OCI-M1 (cell line): ENCODE results near the gene FBXL17.
"Not testable (repeated sequence)": the region's sequence is repeated elsewhere in the genome, so short reads cannot be mapped to it uniquely, and the experiment has no call there.

Experiments
- DNase-seq: peaks from one replicate; lab custom pipeline; 2025; lab: John Stamatoyannopoulos, UW

Gene FBXL17

DNA sequence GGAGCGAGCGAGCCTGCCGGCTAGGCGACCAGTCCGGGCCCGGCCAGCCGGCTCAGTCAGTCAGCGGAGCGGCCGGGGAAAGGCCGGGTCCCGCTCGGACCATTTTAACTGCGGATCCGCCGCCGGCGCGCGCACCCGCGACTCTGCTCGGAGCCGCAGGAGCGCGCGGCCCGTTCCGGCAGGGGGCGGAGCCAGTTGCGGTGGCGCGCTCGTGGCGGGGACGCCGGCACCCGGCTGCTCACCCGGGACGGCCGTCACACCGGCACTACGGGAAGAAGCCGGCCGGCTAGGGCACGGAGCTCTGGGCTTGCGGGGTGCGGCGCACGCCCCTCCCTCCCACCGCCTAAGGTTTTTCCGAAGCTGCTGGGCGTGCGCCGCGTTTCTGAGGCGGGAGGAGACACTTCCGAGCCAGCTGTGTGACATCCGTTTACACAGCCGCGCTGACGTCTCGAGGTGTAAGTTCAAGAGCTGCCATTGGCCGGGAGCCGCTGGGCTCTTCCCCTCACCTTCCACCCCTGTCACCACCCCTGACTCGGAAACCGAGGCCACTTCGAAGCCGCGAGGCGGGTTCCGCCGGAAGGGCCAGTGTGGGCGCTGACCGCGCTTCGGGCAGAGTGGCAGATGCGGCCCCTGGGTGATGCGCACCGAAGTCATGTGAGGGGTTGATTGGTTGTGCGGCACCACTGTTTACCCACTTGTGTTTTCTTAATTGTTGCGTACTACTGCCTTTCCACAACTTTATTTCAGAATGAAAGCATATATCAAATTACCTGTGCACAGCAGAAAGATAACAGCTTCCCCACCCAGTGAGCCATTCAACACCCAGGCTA, at the start of gene FBXL17:
TSS of gene FBXL17 (minus strand) at position 145 of the 830 bp plus-strand sequence.
- DNase-seq = peak; percentile 96

DNA sequence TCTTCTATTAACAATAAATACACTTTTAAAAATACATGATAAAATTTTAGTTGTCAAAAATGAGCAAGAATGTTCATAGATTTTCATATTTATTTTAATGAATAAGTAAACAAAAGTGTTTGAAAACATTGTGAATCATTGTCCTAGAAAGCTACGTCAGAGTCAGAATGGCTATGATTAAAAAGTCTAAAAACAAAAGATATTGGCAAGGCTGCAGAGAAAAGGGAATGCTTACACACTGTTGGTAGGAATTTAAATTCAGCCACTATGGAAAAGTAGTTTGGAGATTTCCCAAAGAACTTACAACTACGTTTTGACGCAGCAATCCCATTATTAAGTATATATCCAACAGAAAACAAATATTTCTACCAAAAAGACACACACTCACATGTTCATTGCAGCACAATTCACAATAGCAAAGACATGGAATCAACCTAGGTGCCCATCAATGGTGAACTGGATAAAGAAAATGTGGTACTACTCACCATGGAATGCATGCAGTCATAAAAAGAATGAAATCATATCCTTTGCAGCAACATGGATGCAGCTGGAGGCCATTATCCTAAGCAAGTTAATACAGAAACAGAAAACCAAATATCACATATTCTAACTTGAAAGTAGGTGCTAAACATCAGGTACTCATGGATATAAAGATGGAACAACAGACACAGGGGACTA, 49.2 kb upstream of the FBXL17 start:
- no peak for DNase-seq

DNA sequence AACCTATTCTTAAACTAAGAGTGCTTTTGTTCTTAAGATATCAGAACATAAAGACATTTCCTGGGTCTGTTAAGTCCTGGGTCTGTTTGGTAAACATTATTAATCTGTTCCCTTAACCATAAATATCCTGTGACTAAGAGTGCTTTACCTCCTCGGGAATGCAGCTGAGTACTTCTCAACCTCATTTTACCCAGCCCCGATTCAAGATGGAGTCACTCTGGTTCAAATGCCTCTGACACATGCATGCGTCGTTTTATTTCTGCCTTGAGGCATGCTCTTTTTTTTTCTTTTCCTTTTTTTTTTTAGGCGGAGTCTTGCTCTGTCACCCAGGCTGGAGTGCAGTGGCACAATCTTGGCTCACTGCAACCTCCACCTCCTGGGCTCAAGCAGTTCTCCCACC, 39.8 kb upstream of the FBXL17 start:
- no peak for DNase-seq

DNA sequence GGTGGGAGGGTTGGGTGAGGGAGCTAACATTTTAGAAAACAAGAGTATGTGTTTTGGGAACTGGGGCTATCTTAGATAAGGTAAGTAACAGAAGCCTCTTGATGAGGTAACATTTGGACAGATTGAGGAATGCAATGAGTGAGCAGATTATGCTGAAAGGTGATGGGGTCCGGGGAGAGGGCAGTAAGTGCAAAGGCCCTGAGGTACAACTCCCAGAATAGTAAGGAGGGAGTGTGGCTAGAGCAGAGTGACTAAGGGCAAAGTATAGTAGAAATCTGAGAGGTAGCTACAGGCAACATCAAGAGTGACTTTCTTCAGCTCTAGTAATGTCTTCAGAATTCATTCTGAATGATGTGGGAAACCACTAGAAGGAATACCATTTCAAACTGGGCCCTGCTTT, 38.9 kb upstream of the FBXL17 start:
- DNase-seq = no peak

DNA sequence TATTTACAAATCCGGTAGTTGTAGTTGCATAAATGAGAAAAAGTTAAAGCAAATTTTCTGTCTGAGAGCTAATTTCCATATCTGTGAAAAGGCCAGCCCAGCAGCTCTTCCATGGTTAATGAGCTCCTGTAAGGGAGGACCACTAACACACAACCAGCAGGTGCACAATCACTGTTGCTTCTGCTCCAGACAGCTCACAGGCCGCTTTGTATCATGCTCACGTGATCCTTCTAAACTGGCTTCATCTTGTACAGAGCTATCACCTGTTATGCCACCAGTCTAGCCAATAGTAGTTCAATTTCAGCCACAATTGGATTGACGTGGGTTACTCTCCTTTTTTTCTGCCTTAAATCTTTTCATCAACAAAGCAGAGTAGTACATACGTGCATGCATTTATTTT, 38.3 kb upstream of the FBXL17 start:
- no peak for DNase-seq

DNA sequence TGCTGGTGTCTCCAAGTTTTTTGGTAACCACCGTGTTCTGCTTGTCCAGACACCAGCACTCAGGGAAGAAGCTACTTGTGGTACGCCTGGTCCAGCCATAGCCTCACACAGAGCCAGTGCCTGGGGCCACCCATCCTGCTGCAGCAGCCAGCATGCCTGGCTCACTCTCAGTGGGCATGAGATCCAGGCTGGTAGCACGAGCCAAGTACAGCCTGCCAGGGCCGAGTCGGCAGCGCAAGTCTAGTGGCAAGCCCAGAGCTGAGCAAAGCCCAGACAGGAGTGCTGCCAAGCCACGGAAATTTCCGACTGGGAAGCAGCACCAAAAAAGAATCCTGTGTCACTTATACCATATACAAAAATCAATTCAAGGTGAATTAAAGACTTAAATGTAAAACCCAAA, 36.3 kb upstream of the FBXL17 start:
- DNase-seq = no peak

DNA sequence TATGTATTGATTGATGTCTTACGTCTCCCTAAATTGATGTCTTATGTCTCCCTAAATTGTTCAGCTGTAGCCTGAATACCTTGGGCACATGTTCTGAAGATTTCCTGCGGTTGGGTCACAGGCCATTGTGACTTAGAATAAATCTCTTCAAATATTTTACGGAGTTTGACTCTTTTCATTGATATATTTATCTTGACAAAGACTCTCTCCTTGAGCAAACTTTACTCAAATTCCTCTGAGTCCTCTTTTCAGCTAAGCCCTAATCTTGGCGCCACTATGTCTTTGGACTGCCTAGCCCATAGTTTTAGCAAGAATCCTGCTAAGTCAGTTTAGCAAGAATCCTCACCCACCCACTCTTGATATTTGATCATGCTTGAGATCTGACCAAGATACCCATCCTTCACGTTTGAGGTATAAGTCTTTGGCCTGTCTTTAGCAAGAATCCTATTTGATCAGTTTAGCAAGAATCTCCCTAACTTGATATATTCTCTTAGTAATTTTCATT, 35.3 kb upstream of the FBXL17 start:
- no peak for DNase-seq

DNA sequence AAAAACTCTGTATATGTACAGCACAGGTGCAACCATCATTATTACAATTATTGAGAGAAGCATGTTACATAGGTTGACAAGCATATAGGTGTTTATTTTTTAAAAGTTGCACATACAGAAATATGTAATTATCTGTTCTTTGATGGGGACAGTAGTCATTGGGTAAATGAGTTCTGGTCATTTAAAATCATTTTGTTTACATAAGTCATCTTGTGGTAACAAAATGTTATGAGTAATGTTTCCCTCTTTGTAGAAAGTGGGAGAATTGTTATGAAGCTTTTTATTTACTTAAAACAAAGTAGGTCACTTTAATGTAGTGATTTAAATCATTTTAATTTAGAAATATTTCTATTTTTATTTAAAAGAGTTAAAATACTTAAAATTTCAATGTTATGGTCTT, 33.8 kb upstream of the FBXL17 start:
- DNase-seq = no peak

DNA sequence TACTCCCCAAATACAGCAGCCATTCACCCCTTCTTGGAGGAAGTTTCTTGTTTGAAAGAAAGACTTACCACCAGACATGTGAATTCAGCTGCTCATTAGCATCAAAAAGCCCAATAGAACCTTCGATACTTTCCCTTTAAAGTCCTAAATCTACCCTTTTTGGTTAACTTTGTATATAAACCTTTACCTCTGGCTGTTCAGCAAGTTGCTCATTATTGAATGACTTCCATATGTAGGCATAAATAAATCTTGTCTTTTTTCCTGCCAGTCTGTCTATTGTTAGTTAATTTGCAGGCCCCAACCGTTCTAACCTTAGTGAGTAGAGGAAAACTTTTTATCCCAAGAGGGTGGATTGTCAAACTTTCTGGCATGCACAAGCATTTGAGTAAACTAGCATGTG, 27.9 kb upstream of the FBXL17 start:
- no peak for DNase-seq

DNA sequence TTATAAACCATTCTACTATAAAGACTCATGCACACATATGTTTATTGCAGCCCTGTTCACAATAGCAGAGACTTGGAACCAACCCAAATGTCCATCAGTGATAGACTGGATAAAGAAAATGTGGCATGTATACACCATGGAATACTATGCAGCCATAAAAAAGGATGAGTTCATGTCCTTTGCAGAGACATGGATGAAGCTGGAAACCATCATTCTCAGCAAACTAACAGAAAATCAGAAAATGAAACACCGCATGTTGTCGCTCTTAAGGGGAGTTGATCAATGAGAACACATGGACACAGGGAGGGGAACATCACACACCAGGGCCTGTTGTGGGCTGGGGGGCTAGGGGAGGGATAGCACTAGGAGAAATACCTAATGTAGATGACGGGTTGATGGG, 23.3 kb upstream of the FBXL17 start:
- DNase-seq = not testable (repeated sequence)

DNA sequence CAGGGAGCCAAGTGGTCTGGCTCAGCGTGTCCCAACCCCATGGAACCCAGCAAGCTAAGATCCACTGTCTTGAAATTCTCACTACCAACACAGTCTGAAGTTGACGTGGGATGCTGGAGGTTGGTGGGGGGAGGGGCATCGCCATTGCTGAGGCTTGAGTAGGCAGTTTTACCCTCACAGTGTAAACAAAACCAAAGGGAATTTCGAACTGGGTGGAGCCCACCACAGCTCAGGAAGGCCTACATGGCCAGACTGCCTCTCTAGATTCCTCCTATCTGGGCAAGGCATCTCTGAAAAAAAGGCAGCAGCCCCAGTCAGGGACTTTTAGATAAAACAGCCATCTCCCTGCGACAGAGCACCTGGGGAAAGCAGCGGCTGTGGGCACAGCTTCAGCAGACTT, 17.1 kb upstream of the FBXL17 start:
- DNase-seq = peak; percentile 23

DNA sequence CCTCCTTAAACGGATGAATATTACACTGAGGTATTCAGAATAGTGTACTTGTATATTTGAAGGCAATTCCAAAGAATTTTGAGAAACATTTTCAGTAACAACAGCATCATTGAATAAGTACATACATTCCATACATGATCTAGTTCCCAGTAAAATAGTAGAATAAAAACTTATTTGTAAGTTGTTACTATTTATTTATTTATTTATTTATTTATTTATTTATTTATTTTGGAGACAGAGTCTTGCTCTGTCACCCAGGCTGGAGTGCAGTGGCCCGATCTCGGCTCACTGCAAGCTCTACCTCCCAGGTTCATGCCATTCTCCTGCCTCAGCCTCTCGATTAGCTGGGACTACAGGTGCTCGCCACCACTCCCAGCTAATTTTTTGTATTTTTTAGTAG, 14.9 kb upstream of the FBXL17 start:
- DNase-seq = not testable (repeated sequence)

DNA sequence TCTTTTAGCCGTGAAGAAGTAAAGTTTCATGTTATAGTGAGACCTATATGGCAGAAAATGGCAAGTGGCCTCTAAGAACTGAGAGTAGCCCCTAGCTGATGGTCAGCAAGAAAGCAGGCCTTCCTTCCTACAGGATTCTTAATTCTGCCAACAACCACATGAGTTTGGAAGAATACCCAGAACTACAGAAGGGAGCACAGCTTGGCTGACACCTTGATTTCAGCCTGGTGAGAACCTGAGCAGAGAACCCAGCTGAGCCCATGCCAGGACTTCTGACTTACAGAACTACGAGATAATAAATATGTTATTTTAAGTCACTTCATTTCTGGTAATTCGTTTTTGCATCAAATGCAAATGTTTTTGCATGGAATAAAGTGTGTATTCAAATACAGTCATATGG, 5.9 kb upstream of the FBXL17 start:
- DNase-seq = no peak

DNA sequence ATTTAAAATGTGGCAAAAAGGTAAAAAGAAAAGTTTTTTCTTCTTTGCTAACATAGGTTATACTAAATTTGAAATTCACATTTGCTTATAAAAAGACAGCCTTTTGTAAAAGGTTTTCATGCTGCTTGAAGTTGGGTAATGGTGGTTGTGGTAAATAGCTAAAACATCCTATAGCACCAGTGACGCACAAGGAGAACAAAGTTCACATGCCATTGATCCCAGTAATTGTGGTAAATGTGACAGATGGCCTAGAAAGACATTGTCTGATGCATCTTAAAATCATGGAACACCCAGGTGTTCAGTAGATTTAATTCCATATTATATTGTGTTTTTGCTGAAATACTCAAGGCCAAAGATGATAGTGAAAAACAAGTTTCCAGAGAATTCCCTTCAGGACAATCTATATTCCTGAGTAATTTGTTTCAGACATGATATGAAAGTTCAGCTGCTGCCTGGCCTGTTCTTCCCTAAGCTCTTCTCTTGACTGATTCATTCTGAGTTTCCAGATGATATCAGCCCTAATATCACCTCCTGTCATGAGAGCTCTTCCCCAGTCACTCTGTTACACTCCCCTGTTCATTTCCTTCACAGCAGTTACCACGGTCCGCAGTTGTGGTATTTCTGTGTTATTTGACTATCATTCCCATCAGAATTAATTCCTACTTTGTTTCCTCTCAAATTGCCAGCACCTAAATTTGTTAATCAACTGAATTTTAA, 4.6 kb upstream of the FBXL17 start:
- DNase-seq = no peak

DNA sequence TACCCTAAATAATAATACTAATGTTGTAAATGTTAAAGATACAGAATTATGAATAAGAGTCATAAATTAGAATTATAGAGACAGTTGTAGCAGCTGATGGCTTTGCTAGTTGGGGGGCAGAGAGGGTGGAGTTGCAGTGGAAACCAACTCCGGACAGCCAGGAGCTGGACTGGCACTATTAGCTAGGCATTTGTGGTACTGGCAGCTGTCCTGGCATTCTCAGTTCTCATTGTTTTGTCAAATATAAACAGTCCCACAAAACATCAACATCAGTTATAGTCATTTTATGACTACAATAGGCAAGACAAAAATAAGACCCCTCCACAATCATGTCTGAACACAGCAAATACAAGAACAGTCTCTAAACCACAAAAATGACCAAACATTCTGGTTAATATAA, 2.8 kb upstream of the FBXL17 start:
- no peak for DNase-seq

DNA sequence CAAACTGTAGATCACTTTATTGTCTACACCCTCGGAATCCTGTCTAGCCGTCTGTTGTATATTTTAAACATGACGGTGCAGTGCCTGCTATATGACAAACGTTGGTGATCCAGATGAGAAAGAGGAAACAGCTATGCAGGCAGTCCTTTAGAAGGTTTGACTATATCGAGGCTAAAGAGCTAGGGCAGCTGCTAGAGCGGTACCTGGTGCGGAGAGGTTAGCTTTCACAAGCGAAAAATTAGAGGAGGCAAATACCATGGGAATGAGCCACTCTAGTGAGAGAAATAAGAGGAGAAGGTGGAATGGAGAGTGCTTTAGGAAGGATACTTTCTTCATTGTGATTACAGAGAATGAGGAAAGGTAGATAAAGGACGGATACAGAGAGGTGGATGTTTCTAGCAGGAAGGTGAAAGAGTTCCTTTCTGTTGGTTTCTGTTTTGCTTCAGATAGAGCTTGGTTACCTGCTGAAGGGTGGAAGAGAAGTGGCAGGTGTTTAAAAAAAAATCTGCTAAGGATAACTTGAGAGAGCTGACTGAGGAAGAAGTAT, 959 bp upstream of the FBXL17 start:
- peak; percentile 81 for DNase-seq

DNA sequence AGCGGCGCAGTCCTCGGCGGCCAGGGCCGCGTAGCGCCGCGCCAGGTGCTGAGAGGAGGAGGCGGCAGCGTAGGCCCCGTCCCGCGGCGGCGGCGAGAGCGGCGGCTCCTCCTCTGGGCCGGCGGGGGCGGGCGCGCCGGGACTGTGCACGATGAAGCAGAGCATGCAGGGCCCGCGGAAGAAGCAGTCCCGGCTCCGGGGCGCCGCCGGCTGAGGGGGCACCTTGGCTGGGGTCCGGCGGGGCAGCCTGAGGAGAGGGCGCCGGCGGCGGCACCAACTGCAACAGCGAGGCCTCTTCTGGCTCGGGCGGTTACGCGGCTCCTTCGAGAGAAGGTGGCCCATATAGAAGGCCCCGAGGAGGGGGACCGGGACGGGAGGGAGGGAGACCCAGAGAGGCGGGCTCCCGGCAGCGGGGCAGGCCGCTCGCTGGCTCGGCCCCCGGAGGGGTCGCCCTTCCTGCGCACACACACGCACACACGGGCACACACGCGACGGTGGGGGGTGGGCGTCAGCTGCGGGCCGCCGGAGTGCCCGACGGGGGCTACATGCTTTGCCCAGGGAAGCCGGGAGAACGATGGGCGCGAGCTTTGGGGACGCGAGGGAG, 446 bp downstream of the FBXL17 start:
- DNase-seq = peak; percentile 79

DNA sequence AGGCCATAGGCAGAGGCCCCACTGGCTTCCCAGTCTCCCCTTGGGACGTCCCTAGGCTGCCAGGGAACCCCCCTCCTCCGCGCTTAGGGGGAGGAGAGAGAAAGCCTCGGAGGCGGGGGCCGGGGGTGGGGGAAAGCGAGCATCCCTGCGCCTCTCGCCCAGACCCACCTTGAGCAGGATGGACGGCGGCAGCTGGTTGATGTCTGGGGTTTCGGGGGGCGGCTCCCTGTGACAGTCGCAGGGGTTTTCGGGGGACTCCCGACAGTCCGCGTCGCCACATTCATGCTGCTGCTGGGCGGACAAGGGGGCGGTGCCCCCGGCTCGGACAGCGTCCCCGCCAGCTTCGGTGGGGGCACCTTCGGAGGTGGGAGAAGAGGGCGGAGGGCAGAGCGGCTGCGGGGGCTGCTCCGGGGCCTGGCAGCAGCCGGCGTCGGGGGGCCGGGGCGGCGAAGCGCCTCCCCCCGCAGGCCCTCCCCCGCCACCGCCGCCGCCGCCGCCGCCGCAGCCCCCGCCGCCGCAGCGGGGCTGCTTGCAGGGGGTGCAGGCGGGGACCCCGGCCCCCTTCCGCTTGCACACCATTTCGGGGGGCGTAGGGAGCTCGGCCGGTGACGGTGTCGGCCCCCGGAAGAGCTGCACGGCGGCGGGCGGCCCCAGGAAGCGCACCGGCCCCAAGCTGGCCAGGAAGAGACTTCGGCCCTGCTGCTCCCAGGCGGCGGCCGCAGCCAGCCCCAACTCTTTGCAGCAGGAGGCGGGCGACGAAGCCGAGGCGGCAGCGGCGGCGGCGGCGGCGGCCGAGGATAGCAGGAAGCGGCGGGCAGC, 1.2 kb downstream of the FBXL17 start:
- peak; percentile 60 for DNase-seq

DNA sequence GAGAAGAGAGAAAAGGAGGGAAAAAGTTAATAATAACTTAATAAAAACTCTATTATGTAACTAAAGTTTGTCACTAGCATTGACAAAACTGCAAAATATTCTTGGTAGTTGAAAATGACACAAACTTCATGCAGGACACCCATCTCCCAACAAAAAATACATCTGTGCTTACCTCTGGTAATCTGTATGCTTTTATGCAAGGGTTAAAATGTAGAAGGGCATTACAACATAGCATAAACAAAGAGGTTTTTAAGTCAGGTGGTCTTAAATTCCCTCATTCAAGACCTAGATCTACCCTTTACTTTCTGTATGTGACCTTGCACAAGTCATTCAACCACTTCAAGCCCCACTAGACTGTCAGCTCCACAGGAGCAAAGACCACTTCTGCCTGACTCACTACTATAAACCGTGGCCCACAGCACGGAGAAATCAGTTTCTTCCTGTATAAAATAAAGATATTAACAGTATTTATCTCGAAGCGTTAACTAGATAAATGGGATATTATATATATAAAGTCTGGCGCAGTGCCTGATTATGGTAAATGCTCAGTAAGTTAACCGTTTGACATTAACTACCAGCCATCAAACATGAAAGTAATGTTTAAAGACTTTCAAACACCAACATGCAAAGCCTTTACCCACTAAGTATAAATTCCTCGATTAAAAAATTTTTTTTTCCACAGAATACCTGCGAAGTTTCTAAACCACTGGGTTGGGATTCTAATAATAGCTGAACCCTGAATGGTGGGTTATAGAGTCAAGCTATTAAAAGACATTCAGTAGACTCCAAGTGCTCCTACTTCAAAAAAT, 2.0 kb downstream of the FBXL17 start:
- DNase-seq = peak; percentile 56

DNA sequence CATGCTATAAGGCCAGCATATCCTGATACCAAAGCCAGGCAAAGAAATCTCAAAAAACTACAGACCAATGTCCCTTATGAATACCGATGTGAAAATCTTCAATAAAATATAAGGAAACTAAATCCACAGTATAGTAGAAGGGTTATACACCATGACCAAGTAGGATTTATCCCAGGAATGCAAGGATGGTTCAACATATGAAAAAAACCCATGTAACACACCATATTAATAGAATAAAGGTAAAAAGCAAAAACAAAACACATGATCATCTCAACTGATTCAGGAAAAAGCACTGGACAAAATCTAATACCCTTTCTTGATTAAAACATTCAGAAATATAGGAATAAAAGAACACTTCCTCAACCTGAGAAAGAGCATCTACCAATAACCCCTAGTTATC, 6.1 kb downstream of the FBXL17 start:
- DNase-seq = peak; percentile 19
